HepG2 (cell line): ENCODE results near the gene NOVA2. TPM values are rescaled to one million over a fixed set of nuclear protein-coding genes. Genes with fewer than 3 reads are reported as not detected.

ENCODE experiments used
- ATAC-seq: fragments of 200-7000 bp; cut with Tn5 transposase; 3 replicates; pipeline ENCODE4 v1.9.1; 2020; ENCODE audit warnings: mild to moderate bottlenecking, moderate library complexity
- BruUV-seq: library from RNA; stranded (reverse); fragments of 400-500 nt; replicated peaks from 2 replicates; lab custom pipeline; 2021; lab: Mats Ljungman, UMichigan
- CTCF ChIA-PET: fragments of 300-600 bp; formaldehyde crosslinking; extraction: SDS; loops from one replicate; lab custom pipeline; 2021; ENCODE audit warnings: low total read pairs, inconsistent platforms, low intra/inter-chr PET ratio; lab: Yijun Ruan, JAX
- POLR2A ChIA-PET: fragments of 350-600 bp; sonication (Branson Sonifier 250); formaldehyde crosslinking; loops from one replicate; lab custom pipeline; 2020; ENCODE audit warnings: antibody characterized with exemption, inconsistent platforms; lab: Yijun Ruan, JAX
- DNase-seq: peaks from one replicate; pipeline ENCODE4 v3.0.0-alpha.2; 2015; ENCODE audit warnings: low spot score
- FAIRE-seq: peaks from 3 replicates; lab custom pipeline; 2011; peaks lifted over from hg19 to GRCh38; lab: Jason Lieb, UNC
- H2AFZ ChIP-seq: one replicate; pipeline ENCODE4 v1.6.1; 2011; ENCODE audit warnings: low read length, inconsistent platforms
- H3K27ac ChIP-seq: fragments of 300-600 bp; 3 replicates; pipeline ENCODE4 v1.8.0; 2011; ENCODE audit warnings: mixed run types, mild to moderate bottlenecking, mixed read lengths, low read length, inconsistent platforms; ENCODE audit not compliant: insufficient read depth; ENCODE audit errors: extremely low read length
- H3K27me3 ChIP-seq, 2 experiments: fragments of 200-600 bp in 1 of 2; 2 replicates in 1 of 2; 3 replicates in 1 of 2; pipeline versions ENCODE4 v1.6.0 to v1.8.0; 2011; ENCODE audit warnings: low read length in 2 of 2, mild to moderate bottlenecking in 2 of 2, moderate library complexity in 2 of 2, inconsistent platforms in 1 of 2; ENCODE audit not compliant: insufficient read depth in 2 of 2, control insufficient read depth in 1 of 2
- H3K36me3 ChIP-seq, 2 experiments: fragments of 200-600 bp in 1 of 2; replicated peaks in 1 of 2; 2 replicates in 1 of 2; 3 replicates in 1 of 2; pipeline versions ENCODE4 v1.5.1 to v1.8.0; 2011; ENCODE audit warnings: low read length in 2 of 2, inconsistent platforms in 1 of 2; ENCODE audit not compliant: insufficient read depth in 2 of 2, control insufficient read depth in 1 of 2
- H3K4me1 ChIP-seq: 2 replicates; pipeline ENCODE4 v1.5.1; 2012; ENCODE audit warnings: low read length, inconsistent platforms; ENCODE audit not compliant: insufficient read depth
- H3K4me2 ChIP-seq: 2 replicates; pipeline ENCODE4 v1.6.0; 2011; ENCODE audit warnings: low read depth, low read length, inconsistent platforms
- H3K4me3 ChIP-seq, 3 experiments: fragments of 200-600 bp in 1 of 3; sonication (generic), shearing (Covaris generic) in 1 of 3; replicated peaks in 1 of 3; 2 replicates each; pipeline ENCODE4 v1.5.1; 2011 to 2016; ENCODE audit warnings: low read length in 3 of 3, inconsistent platforms in 2 of 3, low read depth in 2 of 3, mild to moderate bottlenecking in 2 of 3, control low read depth in 1 of 3, mixed read lengths in 1 of 3; ENCODE audit not compliant: insufficient read depth in 1 of 3
- H3K79me2 ChIP-seq: one replicate; pipeline ENCODE4 v1.6.1; 2011; ENCODE audit warnings: low read length, inconsistent platforms; ENCODE audit not compliant: insufficient read depth
- H3K9ac ChIP-seq: 2 replicates; pipeline ENCODE4 v1.6.0; 2011; ENCODE audit warnings: mild to moderate bottlenecking, low read depth, low read length, inconsistent platforms; ENCODE audit not compliant: insufficient read depth
- H3K9me3 ChIP-seq: 2 replicates; pipeline ENCODE4 v1.5.1; 2012; ENCODE audit warnings: mild to moderate bottlenecking, low read length
- H4K20me1 ChIP-seq: 2 replicates; pipeline ENCODE4 v1.6.0; 2011; ENCODE audit warnings: inconsistent platforms, mild to moderate bottlenecking, low read length, moderate library complexity; ENCODE audit not compliant: insufficient read depth
- CENPX ChIP-seq: sonication (generic); formaldehyde crosslinking; IDR thresholded peaks from 2 replicates; pipeline ENCODE4 v1.9.0; 2021; ENCODE audit warnings: mild to moderate bottlenecking, missing genetic modification reagents, moderate library complexity
- ZMYM3 ChIP-seq: sonication (generic); formaldehyde crosslinking; IDR thresholded peaks from 2 replicates; pipeline ENCODE4 v1.5.1; 2020; ENCODE audit warnings: mild to moderate bottlenecking, missing genetic modification reagents
- ZNF629 ChIP-seq: sonication (generic); formaldehyde crosslinking; conservative IDR thresholded peaks from 2 replicates; pipeline ENCODE4 v1.5.0; 2020; ENCODE audit warnings: missing genetic modification reagents
- WGBS: methylation state at CpG from one replicate; pipeline ENCODE4 v1.1.6; 2017; ENCODE audit warnings: low lambda C conversion rate; 5-methylcytosine and 5-hydroxymethylcytosine counted together
- in situ Hi-C: cut with HindIII; loops from 2 replicates; pipeline ENCODE4 v1.10.0; 2017; ENCODE audit warnings: low pct_unique_long_range_greater_than_20kb; ENCODE audit not compliant: extremely low pct_ligation_motif_present
- intact Hi-C: fragments of 100-400 bp; cut with micrococcal nuclease; formaldehyde crosslinking; loops from one replicate; pipeline ENCODE4 v1.10.0; 2022; ENCODE audit not compliant: unreplicated experiment
- polyA plus RNA-seq, 8 experiments: library from polyadenylated mRNA; depleted of rRNA in 3 of 8; stranded (reverse) in 7 of 8; unstranded in 1 of 8; fragments of >200 nt; fragmentation: Illumina TruSeq in 4 of 8; extraction: Trizol in 4 of 8; gene quantifications; 2 replicates each; pipeline versions ENCODE4 v1.2.1 to v1.2.3, GENCODE V29; 2011 to 2016; ENCODE audit warnings: low read depth in 4 of 8, missing spikeins in 1 of 8, mixed read lengths in 1 of 8; ENCODE audit not compliant: insufficient read depth in 1 of 8
- total RNA-seq, 5 experiments: library from RNA; depleted of rRNA; stranded (reverse); fragments of >200 nt; fragmentation: Illumina TruSeq; extraction: Trizol; gene quantifications; 2 replicates each; pipeline ENCODE4 v1.2.3, GENCODE V29; 2016; ENCODE audit warnings: low read depth in 1 of 5
- TF ChIP-seq, protein P1 (sequence below): sonication (generic); formaldehyde crosslinking; IDR thresholded peaks from 2 replicates; pipeline ENCODE4 v1.4.0; 2020; ENCODE audit warnings: missing genetic modification reagents
- TF ChIP-seq, protein P2 (sequence below): sonication (generic); formaldehyde crosslinking; IDR thresholded peaks from 2 replicates; pipeline ENCODE4 v1.4.0; 2020; ENCODE audit warnings: mild to moderate bottlenecking, missing genetic modification reagents

NOVA2 gene
- total and polyA plus RNA-seq, 2 of the 13 experiments (the other 11 are each of a cell fraction or from before 2014, with no cell fraction given): not detected

DNA sequence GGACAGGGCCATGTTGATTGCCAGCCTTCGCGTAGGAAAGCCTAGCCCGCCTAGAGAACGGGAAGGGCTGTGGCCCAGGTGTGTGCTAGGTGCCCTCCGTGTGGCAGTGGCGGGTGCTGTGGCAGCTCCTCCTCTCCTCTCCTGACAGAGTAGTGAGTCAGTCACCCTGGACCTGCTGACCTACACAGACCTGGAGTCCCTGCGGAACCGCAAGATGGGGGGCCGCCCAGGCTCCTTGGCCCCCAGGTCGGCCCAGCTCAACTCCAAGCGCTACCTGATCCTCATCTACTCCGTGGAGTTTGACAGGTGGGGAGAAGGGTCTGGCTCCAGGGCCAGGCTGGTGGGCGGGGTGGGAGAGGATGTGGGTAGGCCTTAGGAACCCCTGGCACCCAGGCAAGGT lies 32.7 kb upstream of the NOVA2 start:
- Histone ChIP-seq H3K9me3 (no peaks in the 10 kb centered on the region), H3K9ac (no peak overlapping the region), H2AFZ (no peak overlapping the region), H4K20me1 (no peaks in the 10 kb centered on the region), H3K79me2 (no peaks in the 10 kb centered on the region), H3K4me2 (no peak overlapping the region), H3K4me3 (no peak overlapping the region), H3K27ac (no peak overlapping the region), H3K27me3 (no peaks in the 10 kb centered on the region), H3K36me3 (peaks cover 0 to 2% of the 10 kb centered on the region in 2 experiments; a peak in 1 of 5 replicates), H3K4me1 (no peaks in the 10 kb centered on the region)
- TF ChIP-seq, protein P1, sequence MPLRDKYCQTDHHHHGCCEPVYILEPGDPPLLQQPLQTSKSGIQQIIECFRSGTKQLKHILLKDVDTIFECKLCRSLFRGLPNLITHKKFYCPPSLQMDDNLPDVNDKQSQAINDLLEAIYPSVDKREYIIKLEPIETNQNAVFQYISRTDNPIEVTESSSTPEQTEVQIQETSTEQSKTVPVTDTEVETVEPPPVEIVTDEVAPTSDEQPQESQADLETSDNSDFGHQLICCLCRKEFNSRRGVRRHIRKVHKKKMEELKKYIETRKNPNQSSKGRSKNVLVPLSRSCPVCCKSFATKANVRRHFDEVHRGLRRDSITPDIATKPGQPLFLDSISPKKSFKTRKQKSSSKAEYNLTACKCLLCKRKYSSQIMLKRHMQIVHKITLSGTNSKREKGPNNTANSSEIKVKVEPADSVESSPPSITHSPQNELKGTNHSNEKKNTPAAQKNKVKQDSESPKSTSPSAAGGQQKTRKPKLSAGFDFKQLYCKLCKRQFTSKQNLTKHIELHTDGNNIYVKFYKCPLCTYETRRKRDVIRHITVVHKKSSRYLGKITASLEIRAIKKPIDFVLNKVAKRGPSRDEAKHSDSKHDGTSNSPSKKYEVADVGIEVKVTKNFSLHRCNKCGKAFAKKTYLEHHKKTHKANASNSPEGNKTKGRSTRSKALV: no peak
- intact Hi-C loops (no loop called here), in situ Hi-C loops (loop anchor here (10.0 kb wide), 1 partner anchor 92 kb away; the partner anchor contains the start of gene NANOS2)
- ATAC-seq (no peak), DNase-seq (no peak), FAIRE-seq (no peak)
- POLR2A ChIA-PET: no interaction called here
- WGBS: 96% methylated on average over 7 of the region's 13 CpGs
- BruUV-seq: no TSS peak
- CTCF ChIA-PET: no interaction called here

DNA sequence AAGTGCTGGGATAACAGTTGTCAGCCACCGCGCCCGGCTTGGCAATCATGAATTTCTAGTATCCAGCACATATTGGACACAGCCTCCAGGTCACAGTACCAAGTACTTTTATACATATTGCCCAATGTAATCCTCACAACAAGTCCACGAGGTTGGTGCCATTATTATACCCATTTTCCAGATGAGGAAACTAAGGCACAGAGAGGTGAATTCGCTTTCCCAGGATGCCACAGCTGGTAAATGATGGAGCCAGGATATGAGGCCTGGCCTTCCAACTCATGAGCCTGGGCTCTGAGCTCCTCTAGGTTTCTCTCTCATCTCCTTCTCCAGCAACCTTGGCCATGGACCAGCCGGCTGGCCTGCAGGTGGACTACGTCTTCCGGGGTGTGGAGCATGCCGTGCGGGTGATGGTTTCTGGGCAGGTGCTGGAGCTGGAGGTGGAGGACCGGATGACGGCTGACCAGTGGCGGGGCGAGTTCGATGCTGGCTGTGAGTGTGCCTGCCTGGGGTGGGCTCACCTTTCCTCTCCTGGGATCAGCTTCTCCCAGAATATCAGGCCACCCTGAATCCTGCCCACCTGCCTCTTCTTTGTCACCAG lies 29.1 kb upstream of the NOVA2 start:
- POLR2A ChIA-PET: no interaction called here
- no TSS peak for BruUV-seq
- DNase-seq (no peak), FAIRE-seq (no peak), ATAC-seq (no peak)
- H4K20me1 ChIP-seq: no peaks in the 10 kb centered on the region
- no peaks in the 10 kb centered on the region for H3K9me3 ChIP-seq
- no peak overlapping the region for H3K27ac ChIP-seq
- CTCF ChIA-PET: no interaction called here
- intact Hi-C loops: no loop called here
- H3K79me2 ChIP-seq: peaks cover 2% of the 10 kb centered on the region
- H3K36me3 ChIP-seq: peaks cover 0 to under 1% of the 10 kb centered on the region in 2 experiments; a peak in 1 of 5 replicates
- H2AFZ ChIP-seq: no peak overlapping the region
- H3K4me1 ChIP-seq: no peaks in the 10 kb centered on the region
- WGBS: 100% methylated on average over 5 of the region's 15 CpGs
- H3K9ac ChIP-seq: no peak overlapping the region
- no peak overlapping the region for H3K4me2 ChIP-seq
- H3K4me3 ChIP-seq: no peak overlapping the region
- TF ChIP-seq, protein P2, sequence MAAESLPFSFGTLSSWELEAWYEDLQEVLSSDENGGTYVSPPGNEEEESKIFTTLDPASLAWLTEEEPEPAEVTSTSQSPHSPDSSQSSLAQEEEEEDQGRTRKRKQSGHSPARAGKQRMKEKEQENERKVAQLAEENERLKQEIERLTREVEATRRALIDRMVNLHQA (CRISPR knock-in tag): no peak
- TF ChIP-seq ZMYM3 (CRISPR knock-in tag) (0 out of 2 replicates have a peak, but pooled peaks have one; percentile 16), ZNF629 (peak; percentile 90), CENPX (CRISPR knock-in tag) (no peak)
- in situ Hi-C loops: loop anchor here (10.0 kb wide), 1 partner anchor 88 kb away; the partner anchor contains the start of gene NANOS2
- no peaks in the 10 kb centered on the region for H3K27me3 ChIP-seq
